ENCODE data around the gene PTPRD. TPM values are rescaled to one million over a fixed set of nuclear protein-coding genes. Genes with fewer than 3 reads are reported as not detected.

Gene PTPRD
- total and polyA plus RNA-seq, 2 donors (not counting 1 experiment from before 2014, with no cell fraction given), result not detected

GRCh38 chr9:10235376-10235775 lies 377.4 kb downstream of the PTPRD start:
- no peaks in the 10 kb centered on the region for H3K27me3 Mint-ChIP-seq
- Histone ChIP-seq H3K4me2 (replicated peaks; ENCODE audit: low read depth, low read length, poor library complexity, severe bottlenecking) (no peak overlapping the region), H3K27me3 (replicated peaks in 1 of 4; ENCODE audit: control extremely low read depth in 1 of 4, control insufficient read depth in 3 of 4, insufficient read depth in 4 of 4, low read length in 3 of 4) (no peaks in the 10 kb centered on the region), H3K79me2 (ENCODE audit: control insufficient read depth, insufficient read depth, low read length) (no peaks in the 10 kb centered on the region), H2AFZ (ENCODE audit: insufficient read depth, low read depth, low read length, poor library complexity, severe bottlenecking) (no peak overlapping the region), H3K9me3 (ENCODE audit: control extremely low read depth in 1 of 3, control insufficient read depth in 2 of 3, insufficient read depth in 1 of 3, low read length in 2 of 3) (no peaks in the 10 kb centered on the region), H3K9ac (ENCODE audit: low read length) (no peak overlapping the region), H3K4me3 (ENCODE audit: control extremely low read depth in 1 of 5, extremely low read depth in 1 of 5, insufficient read depth in 1 of 5, low read depth in 2 of 5, low read length in 4 of 5) (no peak overlapping the region), H4K20me1 (ENCODE audit: control insufficient read depth, insufficient read depth, low read length, poor library complexity, severe bottlenecking) (no peaks in the 10 kb centered on the region), H3K4me1 (ENCODE audit: control insufficient read depth in 2 of 2, insufficient read depth in 2 of 2, low read length in 2 of 2) (no peaks in the 10 kb centered on the region), H3K27ac (ENCODE audit: low read length in 2 of 2) (no peak overlapping the region), H3K36me3 (replicated peaks in 1 of 2; ENCODE audit: control extremely low read depth in 1 of 2, control insufficient read depth in 1 of 2, extremely low read depth in 1 of 2, insufficient read depth in 2 of 2, low read length in 1 of 2) (no peaks in the 10 kb centered on the region)
- H3K4me3 Mint-ChIP-seq, result no peak overlapping the region
- DNase-seq, result no peak
- POLR2A ChIA-PET, result no interaction called here
- intact Hi-C loops (cut with micrococcal nuclease), result no loop called here
- CTCF ChIA-PET, result no interaction called here
- WGBS (ENCODE audit: insufficient coverage), result no CpG with 5 or more reads among the region's 5 CpGs
- no peak for ATAC-seq (ENCODE audit: low read depth)
- TF ChIP-seq, protein P1, sequence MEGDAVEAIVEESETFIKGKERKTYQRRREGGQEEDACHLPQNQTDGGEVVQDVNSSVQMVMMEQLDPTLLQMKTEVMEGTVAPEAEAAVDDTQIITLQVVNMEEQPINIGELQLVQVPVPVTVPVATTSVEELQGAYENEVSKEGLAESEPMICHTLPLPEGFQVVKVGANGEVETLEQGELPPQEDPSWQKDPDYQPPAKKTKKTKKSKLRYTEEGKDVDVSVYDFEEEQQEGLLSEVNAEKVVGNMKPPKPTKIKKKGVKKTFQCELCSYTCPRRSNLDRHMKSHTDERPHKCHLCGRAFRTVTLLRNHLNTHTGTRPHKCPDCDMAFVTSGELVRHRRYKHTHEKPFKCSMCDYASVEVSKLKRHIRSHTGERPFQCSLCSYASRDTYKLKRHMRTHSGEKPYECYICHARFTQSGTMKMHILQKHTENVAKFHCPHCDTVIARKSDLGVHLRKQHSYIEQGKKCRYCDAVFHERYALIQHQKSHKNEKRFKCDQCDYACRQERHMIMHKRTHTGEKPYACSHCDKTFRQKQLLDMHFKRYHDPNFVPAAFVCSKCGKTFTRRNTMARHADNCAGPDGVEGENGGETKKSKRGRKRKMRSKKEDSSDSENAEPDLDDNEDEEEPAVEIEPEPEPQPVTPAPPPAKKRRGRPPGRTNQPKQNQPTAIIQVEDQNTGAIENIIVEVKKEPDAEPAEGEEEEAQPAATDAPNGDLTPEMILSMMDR (IDR thresholded peaks at IDR 0.05), result no peak
- no peak for TF ChIP-seq EZH2 (IDR thresholded peaks at IDR 0.05; ENCODE audit: borderline replicate concordance, insufficient read depth, low read depth, low read length, poor library complexity, severe bottlenecking)
- no peaks in the 10 kb centered on the region for H3K9me3 Mint-ChIP-seq (ENCODE audit: insufficient read depth)
- H3K27ac Mint-ChIP-seq, result no peak overlapping the region
- peaks cover 9% of the 10 kb centered on the region for H3K4me1 Mint-ChIP-seq

- Mint-ChIP-seq H3K27me3 (no peaks in the 10 kb centered on the region), H3K4me3 (no peak overlapping the region), H3K9me3 (ENCODE audit: insufficient read depth) (no peaks in the 10 kb centered on the region), H3K27ac (no peak overlapping the region), H3K4me1 (peaks cover 9% of the 10 kb centered on the region)
- ChIA-PET CTCF (interaction anchor here (1.0 kb wide), 1 partner anchor 24 kb away, joined by 4 read pairs; no protein-coding TSS in a partner anchor), POLR2A (no interaction called here)
- Histone ChIP-seq H3K36me3 (replicated peaks in 1 of 2; ENCODE audit: control extremely low read depth in 1 of 2, control insufficient read depth in 1 of 2, extremely low read depth in 1 of 2, insufficient read depth in 2 of 2, low read length in 1 of 2) (no peaks in the 10 kb centered on the region), H2AFZ (ENCODE audit: insufficient read depth, low read depth, low read length, poor library complexity, severe bottlenecking) (no peak overlapping the region), H3K4me1 (ENCODE audit: control insufficient read depth in 2 of 2, insufficient read depth in 2 of 2, low read length in 2 of 2) (no peaks in the 10 kb centered on the region), H4K20me1 (ENCODE audit: control insufficient read depth, insufficient read depth, low read length, poor library complexity, severe bottlenecking) (no peaks in the 10 kb centered on the region), H3K9me3 (ENCODE audit: control extremely low read depth in 1 of 3, control insufficient read depth in 2 of 3, insufficient read depth in 1 of 3, low read length in 2 of 3) (no peaks in the 10 kb centered on the region), H3K27me3 (replicated peaks in 1 of 4; ENCODE audit: control extremely low read depth in 1 of 4, control insufficient read depth in 3 of 4, insufficient read depth in 4 of 4, low read length in 3 of 4) (no peaks in the 10 kb centered on the region), H3K79me2 (ENCODE audit: control insufficient read depth, insufficient read depth, low read length) (no peaks in the 10 kb centered on the region), H3K4me3 (ENCODE audit: control extremely low read depth in 1 of 5, extremely low read depth in 1 of 5, insufficient read depth in 1 of 5, low read depth in 2 of 5, low read length in 4 of 5) (no peak overlapping the region), H3K4me2 (replicated peaks; ENCODE audit: low read depth, low read length, poor library complexity, severe bottlenecking) (no peak overlapping the region), H3K27ac (ENCODE audit: low read length in 2 of 2) (no peak overlapping the region), H3K9ac (ENCODE audit: low read length) (no peak overlapping the region)
- intact Hi-C loops (cut with micrococcal nuclease), result no loop called here
- no peak for TF ChIP-seq EZH2 (IDR thresholded peaks at IDR 0.05; ENCODE audit: borderline replicate concordance, insufficient read depth, low read depth, low read length, poor library complexity, severe bottlenecking)
- TF ChIP-seq, protein P1 (IDR thresholded peaks at IDR 0.05), result no peak
- no peak for ATAC-seq (ENCODE audit: low read depth)
- WGBS (ENCODE audit: insufficient coverage), result no CpG with 5 or more reads among the region's 3 CpGs
- no peak for DNase-seq
These were observed 380.4 kb downstream of the PTPRD start for GRCh38 chr9:10232352-10232930.

Data from B cell (primary cell).